SH-SY5Y (cell line): ENCODE results near the gene CYTL1.

ENCODE experiments used
- GATA2 ChIP-seq: IDR thresholded peaks from 2 replicates; pipeline ENCODE4 v1.6.1; 2011; ENCODE audit warnings: mild to moderate bottlenecking, low read depth, low read length
- GATA3 ChIP-seq: IDR thresholded peaks from 2 replicates; pipeline ENCODE4 v1.6.1; 2011; ENCODE audit warnings: low read depth, mild to moderate bottlenecking, low read length, moderate library complexity

DNA sequence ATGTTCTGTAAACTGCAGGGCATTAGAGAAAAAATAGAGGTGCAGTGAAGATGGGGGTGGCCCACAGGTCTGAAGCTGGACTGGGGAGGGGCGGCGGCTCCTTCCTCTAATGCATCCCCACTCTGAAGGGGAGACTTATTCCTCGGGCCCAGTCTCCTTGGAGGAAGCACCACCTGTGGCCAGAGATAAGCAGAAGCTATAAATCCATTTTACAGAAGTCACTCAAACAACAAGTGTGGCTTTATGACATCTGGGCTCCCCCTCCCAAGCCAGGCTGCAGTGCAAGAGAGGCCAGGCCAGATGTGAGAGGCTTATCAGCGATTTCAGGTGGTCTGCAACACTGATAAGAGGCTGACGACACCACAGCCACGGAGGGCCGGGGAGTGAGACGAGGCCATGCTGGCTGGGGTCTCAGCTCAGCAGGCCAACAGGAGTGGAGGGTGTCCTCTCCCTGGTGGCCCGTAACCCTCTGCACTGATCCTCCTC is 15.8 kb downstream of the CYTL1 start:
- TF ChIP-seq GATA3, result no peak
- peak; percentile 47 for TF ChIP-seq GATA2
